Heart left ventricle (tissue), 13 donors: Measurements from ENCODE around the gene SLIT3.

ENCODE experiments used
- POLR2A ChIP-seq, 2 donors: fragments of 450-650 bp; IDR thresholded peaks; one replicate each; pipeline ENCODE4 v1.6.1; 2017; ENCODE audit warnings: antibody characterized with exemption in 2 of 2, mild to moderate bottlenecking in 2 of 2, moderate library complexity in 2 of 2
- TF ChIP-seq, protein P1 (sequence below), 12 donors: fragments of 200-600 bp; sonication (generic) in 4 of 12; IDR thresholded peaks; one replicate each; pipeline versions ENCODE4 v1.5.0 to v1.8.0; 2018 to 2022; ENCODE audit warnings: antibody characterized with exemption in 12 of 12, mild to moderate bottlenecking in 5 of 12
- donor health status: ischemic (EF 13 %, LVEDD 7.1; RV severe dilation, severe dysfunction).
- donor health status: DM: no; HTN: yes; CAD: no.
- donor health status: DM: no; HTN: no; CAD: no.
- donor health status: ischemic (EF 25% LVEDD 6.9; RV normal size, moderate dysfunction).
- donor health status: ischemic (EF 25% LVEDD 5.7; RV mildly dilated, moderate dysfunction).
- donor health status: ischemic (EF 35%, LVEDD 5.7; RV mildly dilated, moderate dysfunction).
- donor health status: nonischemic (EF 11% LVEDD 7.7; RV severe dilation, severe dysfunction).
- donor health status: DM: yes; HTN: yes; CAD: no.
- donor health status: PGD.
- donor health status: ischemic (EF 29% LVEDD 5.4; RV normal size, mild dysfunction).
- donor health status: nonischemic (EF 23%, LVEDD 6.1; RV moderate dilation, normal function).

DNA sequence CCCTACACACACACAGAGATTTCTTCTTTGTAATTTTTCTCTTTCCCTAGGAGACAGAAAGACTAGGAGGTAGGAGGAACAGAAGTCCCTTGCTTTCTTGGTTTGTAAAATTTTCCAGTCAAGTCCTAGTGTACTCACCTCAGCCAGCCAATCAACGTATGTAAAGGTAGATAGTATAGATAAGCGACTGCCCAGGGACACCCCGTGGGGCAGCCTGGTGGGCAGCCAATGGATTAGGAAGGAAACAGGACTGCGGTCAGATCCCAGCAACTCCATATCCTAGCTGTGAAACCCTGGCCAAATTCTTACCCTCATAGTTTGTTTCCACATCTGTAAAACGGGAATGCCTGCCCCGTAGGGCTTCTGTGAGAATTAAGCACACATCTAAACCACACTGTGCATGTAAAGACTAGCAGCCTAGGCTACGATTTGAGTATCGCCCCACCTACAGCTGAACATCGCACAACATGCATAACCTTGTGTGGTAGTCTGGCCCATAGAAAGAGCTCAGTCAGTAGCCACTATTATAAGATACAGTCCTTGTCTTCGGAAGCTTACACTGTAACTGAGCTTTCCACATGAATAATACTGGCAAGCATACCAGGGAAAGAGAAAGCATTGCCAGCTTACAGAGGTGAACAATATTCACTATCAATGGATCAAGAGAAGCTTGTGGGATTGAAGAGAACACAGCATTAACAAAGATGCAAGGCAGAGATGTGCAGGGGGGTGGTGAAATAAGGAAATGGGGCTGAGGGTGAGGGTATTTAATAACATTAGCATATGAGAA lies 368.3 kb downstream of the SLIT3 start:
- TF ChIP-seq, protein P1, sequence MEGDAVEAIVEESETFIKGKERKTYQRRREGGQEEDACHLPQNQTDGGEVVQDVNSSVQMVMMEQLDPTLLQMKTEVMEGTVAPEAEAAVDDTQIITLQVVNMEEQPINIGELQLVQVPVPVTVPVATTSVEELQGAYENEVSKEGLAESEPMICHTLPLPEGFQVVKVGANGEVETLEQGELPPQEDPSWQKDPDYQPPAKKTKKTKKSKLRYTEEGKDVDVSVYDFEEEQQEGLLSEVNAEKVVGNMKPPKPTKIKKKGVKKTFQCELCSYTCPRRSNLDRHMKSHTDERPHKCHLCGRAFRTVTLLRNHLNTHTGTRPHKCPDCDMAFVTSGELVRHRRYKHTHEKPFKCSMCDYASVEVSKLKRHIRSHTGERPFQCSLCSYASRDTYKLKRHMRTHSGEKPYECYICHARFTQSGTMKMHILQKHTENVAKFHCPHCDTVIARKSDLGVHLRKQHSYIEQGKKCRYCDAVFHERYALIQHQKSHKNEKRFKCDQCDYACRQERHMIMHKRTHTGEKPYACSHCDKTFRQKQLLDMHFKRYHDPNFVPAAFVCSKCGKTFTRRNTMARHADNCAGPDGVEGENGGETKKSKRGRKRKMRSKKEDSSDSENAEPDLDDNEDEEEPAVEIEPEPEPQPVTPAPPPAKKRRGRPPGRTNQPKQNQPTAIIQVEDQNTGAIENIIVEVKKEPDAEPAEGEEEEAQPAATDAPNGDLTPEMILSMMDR (IDR thresholded peaks at IDR 0.05) = no peak
- TF ChIP-seq POLR2A (IDR thresholded peaks at IDR 0.05) = no peak
